Keratinocyte (primary cell): Measurements from ENCODE around the gene TPSAB1. TPM values are rescaled to one million over a fixed set of nuclear protein-coding genes. Genes with fewer than 3 reads are reported as not detected.

Experiments
- DNase-seq: peaks from one replicate; pipeline ENCODE4 v3.0.0-alpha.2; 2011; ENCODE audit warnings: low read depth, missing footprints, low spot score
- FAIRE-seq: peaks from 2 replicates; lab custom pipeline; 2011; peaks lifted over from hg19 to GRCh38; lab: Jason Lieb, UNC
- H2AFZ ChIP-seq: 2 replicates; pipeline ENCODE4 v1.6.0; 2012; ENCODE audit warnings: low read length, control low read depth, inconsistent platforms; ENCODE audit not compliant: control insufficient read depth
- H3K27ac ChIP-seq: 2 replicates; pipeline ENCODE4 v1.5.1; 2011; ENCODE audit warnings: low read length; ENCODE audit not compliant: control insufficient read depth, insufficient read depth
- H3K27me3 ChIP-seq: 3 replicates; pipeline ENCODE4 v1.6.0; 2011; ENCODE audit warnings: low read length; ENCODE audit not compliant: control insufficient read depth, insufficient read depth; ENCODE audit errors: extremely low read depth
- H3K36me3 ChIP-seq, 2 experiments: 2 replicates in 1 of 2; 3 replicates in 1 of 2; pipeline ENCODE4 v1.5.1; 2011; ENCODE audit warnings: low read length in 2 of 2, mild to moderate bottlenecking in 1 of 2; ENCODE audit not compliant: control insufficient read depth in 2 of 2, insufficient read depth in 2 of 2; ENCODE audit errors: extremely low read depth in 1 of 2
- H3K4me1 ChIP-seq: 3 replicates; pipeline ENCODE4 v1.5.1; 2011; ENCODE audit warnings: low read length; ENCODE audit not compliant: control insufficient read depth, insufficient read depth; ENCODE audit errors: extremely low read depth
- H3K4me2 ChIP-seq: 3 replicates; pipeline ENCODE4 v1.6.0; 2011; ENCODE audit warnings: low read depth, low read length; ENCODE audit not compliant: control insufficient read depth, insufficient read depth; ENCODE audit errors: extremely low read depth
- H3K4me3 ChIP-seq, 3 experiments: fragments of 200-600 bp in 1 of 3; sonication (generic) in 1 of 3; 2 replicates in 2 of 3; 3 replicates in 1 of 3; pipeline ENCODE4 v1.5.1; 2011 to 2016; ENCODE audit warnings: low read length in 3 of 3, mild to moderate bottlenecking in 3 of 3, control low read depth in 2 of 3, inconsistent platforms in 1 of 3, low read depth in 1 of 3, mixed read lengths in 1 of 3, mixed run types in 1 of 3, moderate library complexity in 1 of 3; ENCODE audit not compliant: control insufficient read depth in 2 of 3, insufficient read depth in 2 of 3; ENCODE audit errors: extremely low read depth in 1 of 3
- H3K79me2 ChIP-seq: 2 replicates; pipeline ENCODE4 v1.6.0; 2012; ENCODE audit warnings: low read length; ENCODE audit not compliant: control insufficient read depth, insufficient read depth
- H3K9ac ChIP-seq: 3 replicates; pipeline ENCODE4 v1.6.0; 2011; ENCODE audit warnings: low read length; ENCODE audit not compliant: control insufficient read depth, insufficient read depth; ENCODE audit errors: extremely low read depth
- H3K9me1 ChIP-seq: 3 replicates; pipeline ENCODE4 v1.6.0; 2011; ENCODE audit warnings: low read length; ENCODE audit not compliant: control insufficient read depth, insufficient read depth; ENCODE audit errors: extremely low read depth
- H3K9me3 ChIP-seq: 2 replicates; pipeline ENCODE4 v1.5.1; 2012; ENCODE audit warnings: low read depth, low read length; ENCODE audit not compliant: control insufficient read depth
- H4K20me1 ChIP-seq: 3 replicates; pipeline ENCODE4 v1.6.0; 2011; ENCODE audit warnings: low read length; ENCODE audit not compliant: control insufficient read depth, insufficient read depth; ENCODE audit errors: extremely low read depth
- CTCF ChIP-seq, 3 experiments: IDR thresholded peaks in 1 of 3; conservative IDR thresholded peaks in 1 of 3; optimal IDR thresholded peaks in 1 of 3; 2 replicates in 2 of 3; 3 replicates in 1 of 3; pipeline versions ENCODE3 to v1.5.1; 2011; ENCODE audit warnings: low read length in 3 of 3, mild to moderate bottlenecking in 3 of 3, moderate library complexity in 2 of 3, control low read depth in 1 of 3, inconsistent platforms in 1 of 3; ENCODE audit not compliant: insufficient read depth in 2 of 3; ENCODE audit errors: extremely low read depth in 1 of 3
- EZH2 ChIP-seq: IDR thresholded peaks from one replicate; pipeline ENCODE4 v1.6.1; 2012; ENCODE audit warnings: inconsistent platforms, mild to moderate bottlenecking, low read length, moderate library complexity
- dilution Hi-C: fragments of 300-500 bp; cut with MboI; formaldehyde crosslinking; loops from one replicate; pipeline ENCODE4 v1.7.0; 2020; ENCODE audit warnings: low sequenced_read_pairs; ENCODE audit not compliant: extremely low pct_ligation_motif_present
- polyA plus RNA-seq, 5 experiments: library from polyadenylated mRNA; depleted of rRNA in 3 of 5; stranded (reverse) in 3 of 5; stranded (forward) in 1 of 5; unstranded in 1 of 5; fragments of >200 nt; gene quantifications; 1 replicate in 1 of 5; 2 replicates in 3 of 5; 3 replicates in 1 of 5; pipeline versions ENCODE4 v1.2.1 to v1.2.3, GENCODE V29; 2011 to 2012; ENCODE audit warnings: missing spikeins in 2 of 5, low read depth in 1 of 5, low replicate concordance in 1 of 5

TPSAB1 gene
- polyA plus RNA-seq, 1 donor (not counting 4 experiments of a cell fraction or from before 2014, with no cell fraction given), result not detected

DNA sequence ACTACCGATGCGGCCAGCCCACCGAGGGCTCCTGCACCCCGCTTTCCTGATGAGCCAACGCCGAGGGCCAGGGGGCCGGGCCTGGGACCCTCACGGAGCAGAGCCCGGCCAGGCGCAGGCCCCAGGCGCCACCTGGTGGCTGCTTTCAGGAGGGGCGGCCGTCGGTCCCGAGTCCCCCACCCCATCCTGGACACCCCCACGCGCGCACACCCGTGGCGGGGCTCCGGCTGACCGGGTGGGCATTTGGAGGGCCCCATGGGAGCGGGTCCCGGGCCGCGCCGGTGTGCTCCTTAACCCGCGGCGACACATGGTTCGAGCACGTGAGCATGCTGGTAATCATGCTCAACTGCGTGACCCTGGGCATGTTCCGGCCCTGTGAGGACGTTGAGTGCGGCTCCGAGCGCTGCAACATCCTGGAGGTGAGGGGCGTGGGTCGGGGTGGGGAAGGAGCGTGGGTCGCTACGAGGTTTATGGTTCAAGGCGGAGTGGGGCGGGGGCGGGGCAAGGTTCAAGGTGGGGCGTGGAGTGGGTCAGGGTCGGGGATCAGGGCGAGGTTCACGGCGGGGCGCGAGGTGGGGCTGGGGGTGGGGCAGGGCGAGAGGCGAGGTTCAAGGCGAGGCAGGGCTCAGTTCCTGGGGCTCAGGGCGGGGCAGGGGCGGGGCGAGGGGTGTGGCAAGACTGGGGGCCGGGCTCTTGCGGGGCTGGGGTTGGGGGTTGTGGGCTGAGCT lies 45.7 kb upstream of the TPSAB1 start:
- no peaks in the 10 kb centered on the region for H3K4me1 ChIP-seq
- no peaks in the 10 kb centered on the region for H3K27me3 ChIP-seq
- FAIRE-seq (no peak), DNase-seq (no peak)
- no peaks in the 10 kb centered on the region for H3K79me2 ChIP-seq
- H3K27ac ChIP-seq, result no peak overlapping the region
- no peaks in the 10 kb centered on the region for H3K9me1 ChIP-seq
- H3K9ac ChIP-seq, result no peak overlapping the region
- H3K36me3 ChIP-seq, result no peaks in the 10 kb centered on the region
- dilution Hi-C loops, result no loop called here
- no peaks in the 10 kb centered on the region for H4K20me1 ChIP-seq
- TF ChIP-seq EZH2 (no peak), CTCF (optimal IDR thresholded peaks at IDR 0.05 in 1 of 3, IDR thresholded peaks at IDR 0.05 in 1 of 3, conservative IDR thresholded peaks at IDR 0.05 in 1 of 3; ENCODE audit: extremely low read depth in 1 of 3, insufficient read depth in 2 of 3, low read length in 3 of 3) (peak in 2 of 3 experiments; percentile 41 to 58)
- no peak overlapping the region for H2AFZ ChIP-seq
- H3K9me3 ChIP-seq, result peaks cover 4% of the 10 kb centered on the region
- no peak overlapping the region for H3K4me2 ChIP-seq
- H3K4me3 ChIP-seq, result no peak overlapping the region

DNA sequence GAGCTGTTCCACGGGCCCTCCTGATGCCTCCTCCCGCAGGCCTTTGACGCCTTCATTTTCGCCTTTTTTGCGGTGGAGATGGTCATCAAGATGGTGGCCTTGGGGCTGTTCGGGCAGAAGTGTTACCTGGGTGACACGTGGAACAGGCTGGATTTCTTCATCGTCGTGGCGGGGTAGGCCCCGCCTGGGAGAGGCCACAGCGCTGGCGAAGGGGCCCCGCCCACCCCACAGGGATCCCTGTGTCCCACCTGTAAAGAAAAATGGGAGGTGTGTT lies 45.2 kb upstream of the TPSAB1 start:
- DNase-seq (no peak), FAIRE-seq (no peak)
- H3K9ac ChIP-seq, result no peak overlapping the region
- peaks cover 4% of the 10 kb centered on the region for H3K9me3 ChIP-seq
- no peak overlapping the region for H3K4me2 ChIP-seq
- H3K9me1 ChIP-seq, result no peaks in the 10 kb centered on the region
- H3K4me3 ChIP-seq, result no peak overlapping the region
- H3K79me2 ChIP-seq, result no peaks in the 10 kb centered on the region
- no peaks in the 10 kb centered on the region for H3K27me3 ChIP-seq
- H4K20me1 ChIP-seq, result no peaks in the 10 kb centered on the region
- dilution Hi-C loops, result no loop called here
- no peaks in the 10 kb centered on the region for H3K36me3 ChIP-seq
- TF ChIP-seq EZH2 (no peak), CTCF (optimal IDR thresholded peaks at IDR 0.05 in 1 of 3, IDR thresholded peaks at IDR 0.05 in 1 of 3, conservative IDR thresholded peaks at IDR 0.05 in 1 of 3; ENCODE audit: extremely low read depth in 1 of 3, insufficient read depth in 2 of 3, low read length in 3 of 3) (no peak)
- H3K4me1 ChIP-seq, result no peaks in the 10 kb centered on the region
- no peak overlapping the region for H2AFZ ChIP-seq
- no peak overlapping the region for H3K27ac ChIP-seq
